Smooth muscle cell (in vitro differentiated cells): ENCODE measurements around the gene PTPRE. TPM values are rescaled to one million over a fixed set of nuclear protein-coding genes. Genes with fewer than 3 reads are reported as not detected.

Experiments
- DNase-seq: peaks from one replicate; lab custom pipeline; 2025; ENCODE audit not compliant: unreplicated experiment; lab: John Stamatoyannopoulos, UW
- H2AFZ ChIP-seq: fragments of 200-600 bp; sonication (generic); 2 replicates; pipeline ENCODE4 v1.6.0; 2016; ENCODE audit warnings: antibody characterized with exemption, low read depth, mild to moderate bottlenecking
- H3F3A ChIP-seq: fragments of 200-600 bp; sonication (generic); 2 replicates; pipeline ENCODE4 v1.6.0; 2017; ENCODE audit warnings: antibody characterized with exemption, low read depth
- H3K27ac ChIP-seq: fragments of 200-600 bp; sonication (generic); 2 replicates; pipeline ENCODE4 v1.5.1; 2016; ENCODE audit warnings: low read depth, mild to moderate bottlenecking
- H3K27me3 ChIP-seq: fragments of 200-600 bp; sonication (generic); 2 replicates; pipeline ENCODE4 v1.6.1; 2016; ENCODE audit warnings: low read depth, mild to moderate bottlenecking
- H3K36me3 ChIP-seq: fragments of 200-600 bp; sonication (generic); 2 replicates; pipeline ENCODE4 v1.5.1; 2016; ENCODE audit warnings: low read depth
- H3K4me1 ChIP-seq: fragments of 200-600 bp; sonication (generic); 2 replicates; pipeline ENCODE4 v1.5.1; 2016; ENCODE audit warnings: low read depth
- H3K4me2 ChIP-seq: fragments of 200-600 bp; sonication (generic); 2 replicates; pipeline ENCODE4 v1.6.0; 2016; ENCODE audit warnings: mild to moderate bottlenecking
- H3K4me3 ChIP-seq: fragments of 200-600 bp; sonication (generic); 2 replicates; pipeline ENCODE4 v1.5.1; 2016; ENCODE audit warnings: mild to moderate bottlenecking
- H3K79me2 ChIP-seq: fragments of 200-600 bp; sonication (generic); 2 replicates; pipeline ENCODE4 v1.6.0; 2016; ENCODE audit warnings: low read depth, mild to moderate bottlenecking
- H3K9ac ChIP-seq: fragments of 200-600 bp; sonication (generic); 2 replicates; pipeline ENCODE4 v1.6.0; 2016; ENCODE audit warnings: low read depth
- H3K9me3 ChIP-seq: fragments of 200-600 bp; sonication (generic); replicated peaks from 2 replicates; pipeline ENCODE4 v1.5.1; 2016; ENCODE audit warnings: low read depth
- H4K20me1 ChIP-seq: fragments of 200-600 bp; sonication (generic); 2 replicates; pipeline ENCODE4 v1.6.0; 2016; ENCODE audit warnings: low read depth
- CTCF ChIP-seq: fragments of 200-600 bp; sonication (generic); IDR thresholded peaks from 2 replicates; pipeline ENCODE4 v1.5.1; 2017; ENCODE audit warnings: borderline replicate concordance, mild to moderate bottlenecking, antibody characterized with exemption; ENCODE audit not compliant: insufficient read depth, poor library complexity, severe bottlenecking
- WGBS: methylation state at CpG from one replicate; pipeline ENCODE4 v1.1.7; 2016; ENCODE audit warnings: low lambda C conversion rate; 5-methylcytosine and 5-hydroxymethylcytosine counted together
- polyA plus RNA-seq: library from polyadenylated mRNA; unstranded; fragments of >200 nt; fragmentation: Nextera tagmentation; extraction: Ambion mirVana; gene quantifications from 2 replicates; pipeline ENCODE4 v1.2.1, GENCODE V29; 2016
- total RNA-seq: library from RNA; depleted of rRNA; stranded (reverse); fragments of >200 nt; gene quantifications from 2 replicates; pipeline ENCODE4 v1.2.3, GENCODE V29; 2014

PTPRE gene
- total and polyA plus RNA-seq, 2 experiments from 2014 or later = 17.1 to 22.7 TPM

GRCh38 chr10:127922675-127923366 lies 15.9 kb downstream of the PTPRE start:
- peak; percentile 35 for DNase-seq
- H3F3A ChIP-seq = peaks cover 27% of the 10 kb centered on the region
- peak overlapping the region; percentile 42 for H3K4me2 ChIP-seq
- H3K9me3 ChIP-seq = no peaks in the 10 kb centered on the region
- no peak for TF ChIP-seq CTCF
- peaks cover 28% of the 10 kb centered on the region for H3K79me2 ChIP-seq
- no peak overlapping the region for H2AFZ ChIP-seq
- H3K9ac ChIP-seq = peak overlapping the region; percentile 67
- H3K27me3 ChIP-seq = no peaks in the 10 kb centered on the region
- peaks cover 13% of the 10 kb centered on the region for H3K4me1 ChIP-seq
- no peak overlapping the region for H3K4me3 ChIP-seq
- 33% methylated on average over 12 of the region's 12 CpGs for WGBS
- peak overlapping the region; percentile 88 for H3K27ac ChIP-seq
- H3K36me3 ChIP-seq = no peaks in the 10 kb centered on the region
- no peaks in the 10 kb centered on the region for H4K20me1 ChIP-seq

- Histone ChIP-seq H3K27me3 (no peaks in the 10 kb centered on the region), H3K27ac (peak overlapping the region; percentile 88), H3K9me3 (no peaks in the 10 kb centered on the region), H3K36me3 (no peaks in the 10 kb centered on the region), H2AFZ (no peak overlapping the region), H3K9ac (peak overlapping the region; percentile 50), H3K4me1 (peaks cover 18% of the 10 kb centered on the region), H4K20me1 (no peaks in the 10 kb centered on the region), H3K79me2 (peaks cover 28% of the 10 kb centered on the region), H3F3A (peaks cover 32% of the 10 kb centered on the region), H3K4me2 (peak overlapping the region; percentile 42), H3K4me3 (no peak overlapping the region)
- 33% methylated on average over 1 of the region's 1 CpG for WGBS
- TF ChIP-seq CTCF = no peak
- no peak for DNase-seq
Observed at GRCh38 chr10:127923646-127924045, 16.7 kb downstream of the PTPRE start.

- no peaks in the 10 kb centered on the region for H3K36me3 ChIP-seq
Observed at GRCh38 chr10:127925471-127926207, 18.7 kb downstream of the PTPRE start.

More at GRCh38 chr10:127925471-127926207, 18.7 kb downstream of the PTPRE start:
- Histone ChIP-seq H3K27me3 (no peaks in the 10 kb centered on the region), H3K9ac (no peak overlapping the region), H3K9me3 (no peaks in the 10 kb centered on the region), H3K4me3 (no peak overlapping the region), H4K20me1 (no peaks in the 10 kb centered on the region), H2AFZ (no peak overlapping the region), H3K79me2 (peaks cover 47% of the 10 kb centered on the region), H3K27ac (peak overlapping the region; percentile 90), H3F3A (peaks cover 27% of the 10 kb centered on the region), H3K4me2 (peak overlapping the region; percentile 69), H3K4me1 (peaks cover 22% of the 10 kb centered on the region)
- WGBS = 64% methylated on average over 6 of the region's 6 CpGs
- DNase-seq = no peak
- no peak for TF ChIP-seq CTCF
